ENCODE measurements around the gene RELA. TPM values are rescaled to one million over a fixed set of nuclear protein-coding genes. Genes with fewer than 3 reads are reported as not detected.

The RELA gene
- total RNA-seq, 6 donors from 2014 or later = 42.9 to 86.8 (median 58.7) TPM

GRCh38 chr11:65700399-65700798, 37.7 kb upstream of the RELA start:
- ATAC-seq (ENCODE audit: low FRiP score in 2 of 2) = no peak
- no peaks in the 10 kb centered on the region for H3K27me3 ChIP-seq

DNA sequence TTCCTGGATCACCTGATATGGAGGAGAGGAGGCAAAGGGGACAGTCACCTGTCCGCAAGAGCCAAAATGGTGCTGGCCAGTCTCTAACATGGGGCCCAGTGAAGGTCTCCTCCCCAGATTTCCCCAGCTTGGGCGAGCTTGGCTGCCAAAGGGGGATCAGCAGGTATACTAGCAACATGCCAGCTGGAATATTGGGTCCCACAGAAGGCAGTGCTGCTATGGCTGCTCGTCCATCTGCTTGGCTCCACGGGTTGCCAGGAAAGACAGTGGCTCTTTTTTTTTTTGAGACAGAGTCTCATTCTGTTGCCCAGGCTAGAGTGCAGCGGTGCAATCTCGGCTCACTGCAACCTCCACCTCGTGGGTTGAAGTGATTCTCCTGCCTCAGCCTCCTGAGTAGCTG, 36.6 kb upstream of the RELA start:
- no peaks in the 10 kb centered on the region for H3K9me3 ChIP-seq
- TF ChIP-seq POLR2A (IDR thresholded peaks at IDR 0.05) = no peak
- TF ChIP-seq EP300 (IDR thresholded peaks at IDR 0.05) = no peak
- no peak for TF ChIP-seq POLR2AphosphoS5 (IDR thresholded peaks at IDR 0.05)
- TF ChIP-seq, protein P1, sequence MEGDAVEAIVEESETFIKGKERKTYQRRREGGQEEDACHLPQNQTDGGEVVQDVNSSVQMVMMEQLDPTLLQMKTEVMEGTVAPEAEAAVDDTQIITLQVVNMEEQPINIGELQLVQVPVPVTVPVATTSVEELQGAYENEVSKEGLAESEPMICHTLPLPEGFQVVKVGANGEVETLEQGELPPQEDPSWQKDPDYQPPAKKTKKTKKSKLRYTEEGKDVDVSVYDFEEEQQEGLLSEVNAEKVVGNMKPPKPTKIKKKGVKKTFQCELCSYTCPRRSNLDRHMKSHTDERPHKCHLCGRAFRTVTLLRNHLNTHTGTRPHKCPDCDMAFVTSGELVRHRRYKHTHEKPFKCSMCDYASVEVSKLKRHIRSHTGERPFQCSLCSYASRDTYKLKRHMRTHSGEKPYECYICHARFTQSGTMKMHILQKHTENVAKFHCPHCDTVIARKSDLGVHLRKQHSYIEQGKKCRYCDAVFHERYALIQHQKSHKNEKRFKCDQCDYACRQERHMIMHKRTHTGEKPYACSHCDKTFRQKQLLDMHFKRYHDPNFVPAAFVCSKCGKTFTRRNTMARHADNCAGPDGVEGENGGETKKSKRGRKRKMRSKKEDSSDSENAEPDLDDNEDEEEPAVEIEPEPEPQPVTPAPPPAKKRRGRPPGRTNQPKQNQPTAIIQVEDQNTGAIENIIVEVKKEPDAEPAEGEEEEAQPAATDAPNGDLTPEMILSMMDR (IDR thresholded peaks at IDR 0.05) = no peak

More at GRCh38 chr11:65700399-65700798, 37.7 kb upstream of the RELA start:
- H3K4me1 ChIP-seq = peaks cover 5 to 14% (median 8%) of the 10 kb centered on the region in 4 donors
- no peaks in the 10 kb centered on the region for H3K9me3 ChIP-seq
- no peak overlapping the region for H3K27ac ChIP-seq
- no peaks in the 10 kb centered on the region for H3K36me3 ChIP-seq
- WGBS, 2 donors = 61 to 70% methylated on average over 3 of the region's 3 CpGs
- TF ChIP-seq POLR2A (IDR thresholded peaks at IDR 0.05) (no peak), POLR2AphosphoS5 (IDR thresholded peaks at IDR 0.05) (no peak), EP300 (IDR thresholded peaks at IDR 0.05) (no peak)
- TF ChIP-seq, protein P1 (IDR thresholded peaks at IDR 0.05) = no peak
- DNase-seq = no peak
- H3K4me3 ChIP-seq = no peak overlapping the region

DNA sequence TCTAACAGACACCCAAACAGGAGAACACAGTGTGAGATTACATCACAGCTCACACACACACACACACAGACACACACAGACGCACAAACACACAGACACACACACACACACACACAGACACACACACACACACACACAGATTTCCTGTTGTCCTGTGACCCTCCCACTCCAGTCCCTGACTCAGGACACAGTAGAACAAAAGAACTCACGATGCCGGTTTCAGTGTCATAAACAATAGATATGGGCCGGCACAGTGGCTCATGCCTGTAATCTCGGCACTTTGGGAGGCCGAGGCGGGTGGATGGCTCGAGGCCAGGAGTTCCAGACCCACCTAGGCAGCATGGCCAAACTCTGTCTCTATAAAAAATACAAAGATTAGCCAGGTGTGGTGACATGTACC, 35.5 kb upstream of the RELA start:
- Histone ChIP-seq H3K36me3 (no peaks in the 10 kb centered on the region), H3K4me3 (no peak overlapping the region), H3K9me3 (no peaks in the 10 kb centered on the region), H3K27me3 (no peaks in the 10 kb centered on the region), H3K27ac (peak overlapping the region; percentile 29 to 67 (median 50)), H3K4me1 (peaks cover 5 to 16% (median 9%) of the 10 kb centered on the region in 4 donors)
- 60 to 63% methylated on average over 8 of the region's 8 CpGs for WGBS, 2 donors
- DNase-seq (no peak), ATAC-seq (ENCODE audit: low FRiP score in 2 of 2) (peak in 1 of 2 donors; percentile 36)
- TF ChIP-seq, protein P1 (IDR thresholded peaks at IDR 0.05) = no peak
- peak in 1 of 2 donors; percentile 38 for TF ChIP-seq POLR2AphosphoS5 (IDR thresholded peaks at IDR 0.05)

More for the DNA sequence above, 36.6 kb upstream of the RELA start:
- ATAC-seq (ENCODE audit: low FRiP score in 2 of 2) (no peak), DNase-seq (no peak)
- H3K36me3 ChIP-seq = no peaks in the 10 kb centered on the region
- WGBS, 2 donors = 74 to 82% methylated on average over 7 of the region's 7 CpGs
- no peak overlapping the region for H3K27ac ChIP-seq
- peaks cover 5 to 16% (median 9%) of the 10 kb centered on the region in 4 donors for H3K4me1 ChIP-seq
- H3K27me3 ChIP-seq = no peaks in the 10 kb centered on the region
- H3K4me3 ChIP-seq = no peak overlapping the region

- H3K4me1 ChIP-seq = peaks cover 5 to 16% (median 10%) of the 10 kb centered on the region in 4 donors
- DNase-seq (no peak), ATAC-seq (ENCODE audit: low FRiP score in 2 of 2) (no peak)
- no peak overlapping the region for H3K4me3 ChIP-seq
- no peaks in the 10 kb centered on the region for H3K9me3 ChIP-seq
- WGBS, 2 donors = 78 to 94% methylated on average over 3 to 5 of the region's 5 CpGs
- no peak overlapping the region for H3K27ac ChIP-seq
- H3K27me3 ChIP-seq = no peaks in the 10 kb centered on the region
- no peaks in the 10 kb centered on the region for H3K36me3 ChIP-seq
- no peak for TF ChIP-seq POLR2AphosphoS5 (IDR thresholded peaks at IDR 0.05)
- no peak for TF ChIP-seq POLR2A (IDR thresholded peaks at IDR 0.05)
- TF ChIP-seq, protein P1 (IDR thresholded peaks at IDR 0.05) = no peak
- no peak for TF ChIP-seq EP300 (IDR thresholded peaks at IDR 0.05)
Observed at GRCh38 chr11:65696802-65697552, 34.3 kb upstream of the RELA start.

All from upper lobe of left lung (tissue), 6 donors.